Epithelial cell of proximal tubule (primary cell): ENCODE measurements around the gene JMJD1C. TPM values are rescaled to one million over a fixed set of nuclear protein-coding genes. Genes with fewer than 3 reads are reported as not detected.

Experiments used
- DNase-seq: peaks from one replicate; pipeline ENCODE4 v3.0.0-alpha.2; 2011; ENCODE audit warnings: low read depth
- H3K4me3 ChIP-seq: 2 replicates; pipeline ENCODE4 v1.5.1; 2011; ENCODE audit warnings: low read depth, mild to moderate bottlenecking, low read length
- CTCF ChIP-seq: conservative IDR thresholded peaks from 2 replicates; pipeline ENCODE4 v1.5.1; 2012; ENCODE audit warnings: low read depth, mild to moderate bottlenecking, low read length
- total RNA-seq: library from RNA; depleted of rRNA; stranded (reverse); fragments of >200 nt; gene quantifications from 2 replicates; pipeline ENCODE4 v1.2.3, GENCODE V29; 2015

The JMJD1C gene
- total RNA-seq = 40.6 and 56.6 TPM in 2 replicates

- no peak for DNase-seq
- H3K4me3 ChIP-seq = peak within 1 kb of the TSS; percentile 86
- TF ChIP-seq CTCF = peak; percentile 3
Measured at GRCh38 chr10:63465293-63466143, at the start of gene JMJD1C. JMJD1C (minus strand) TSS chr10:63465977; CDS start chr10:63465662, 315 bp downstream.

- TF ChIP-seq CTCF = no peak
- no peak for DNase-seq
- no peak overlapping the region for H3K4me3 ChIP-seq
Measured at GRCh38 chr10:63515002-63515763, 49.4 kb upstream of the JMJD1C start.

GRCh38 chr10:63506554-63506953, 40.8 kb upstream of the JMJD1C start:
- DNase-seq = no peak
- no peak overlapping the region for H3K4me3 ChIP-seq
- TF ChIP-seq CTCF = no peak

GRCh38 chr10:63505562-63505961, 39.8 kb upstream of the JMJD1C start:
- TF ChIP-seq CTCF = no peak
- DNase-seq = no peak
- H3K4me3 ChIP-seq = no peak overlapping the region

- no peak for TF ChIP-seq CTCF
- H3K4me3 ChIP-seq = no peak overlapping the region
- DNase-seq = no peak
Measured at GRCh38 chr10:63504145-63504881, 38.5 kb upstream of the JMJD1C start.

- TF ChIP-seq CTCF = no peak
- no peak overlapping the region for H3K4me3 ChIP-seq
- no peak for DNase-seq
Measured at GRCh38 chr10:63503395-63503794, 37.6 kb upstream of the JMJD1C start.
